GM10266 (cell line): ENCODE measurements around the gene INPP4B.

ENCODE experiments used
- DNase-seq: peaks from one replicate; pipeline ENCODE4 v3.0.0; 2012; ENCODE audit errors: extremely low spot score
- TF ChIP-seq, protein P1 (sequence below): IDR thresholded peaks from 2 replicates; pipeline ENCODE4 v1.5.1; 2012; ENCODE audit warnings: mild to moderate bottlenecking, low read depth; ENCODE audit not compliant: control insufficient read depth, insufficient read depth; ENCODE audit errors: missing control alignments

The INPP4B gene

DNA sequence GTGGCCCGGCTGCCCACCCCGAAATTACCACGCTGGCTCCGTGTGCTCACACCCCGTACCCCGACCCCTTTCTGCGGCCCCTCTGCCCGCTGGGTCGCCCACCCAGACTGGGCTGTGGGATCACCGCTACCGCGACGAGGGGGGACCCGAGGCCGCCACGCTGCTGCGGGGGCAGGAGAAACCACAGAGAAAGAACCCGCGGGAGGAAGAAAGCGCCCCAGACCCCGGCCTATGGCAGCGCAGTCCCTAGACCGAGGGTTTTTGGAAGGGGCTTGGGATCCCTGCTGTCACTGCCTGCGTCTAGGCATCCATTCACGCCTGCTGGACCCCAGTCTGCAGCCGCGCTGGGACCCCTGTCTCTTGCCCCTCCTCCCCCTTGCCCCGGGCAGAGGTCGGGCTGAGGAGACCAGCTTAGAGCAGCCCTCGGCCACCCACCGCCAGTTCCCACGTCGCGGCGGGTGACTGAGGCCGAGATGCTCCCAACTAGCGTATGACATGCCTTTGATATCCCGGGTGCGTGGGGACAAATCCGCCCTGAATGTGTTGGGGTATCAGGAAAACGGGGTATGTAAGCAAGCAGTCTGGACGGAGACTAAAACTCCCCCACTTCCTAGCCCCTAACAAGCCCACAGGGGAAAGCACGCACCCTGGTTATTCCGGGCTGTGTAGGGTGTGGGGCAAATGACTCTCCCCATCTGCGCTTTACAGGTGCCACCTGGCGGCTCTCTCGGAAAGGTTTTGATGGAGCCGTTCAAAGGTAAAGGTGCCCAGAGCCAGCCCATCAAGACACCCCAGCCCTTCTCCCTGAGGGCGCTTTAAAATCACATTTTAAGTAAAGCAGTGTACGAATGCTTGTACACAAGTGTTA lies 862 bp upstream of the INPP4B start:
- peak; percentile 30 for DNase-seq
- TF ChIP-seq, protein P1, sequence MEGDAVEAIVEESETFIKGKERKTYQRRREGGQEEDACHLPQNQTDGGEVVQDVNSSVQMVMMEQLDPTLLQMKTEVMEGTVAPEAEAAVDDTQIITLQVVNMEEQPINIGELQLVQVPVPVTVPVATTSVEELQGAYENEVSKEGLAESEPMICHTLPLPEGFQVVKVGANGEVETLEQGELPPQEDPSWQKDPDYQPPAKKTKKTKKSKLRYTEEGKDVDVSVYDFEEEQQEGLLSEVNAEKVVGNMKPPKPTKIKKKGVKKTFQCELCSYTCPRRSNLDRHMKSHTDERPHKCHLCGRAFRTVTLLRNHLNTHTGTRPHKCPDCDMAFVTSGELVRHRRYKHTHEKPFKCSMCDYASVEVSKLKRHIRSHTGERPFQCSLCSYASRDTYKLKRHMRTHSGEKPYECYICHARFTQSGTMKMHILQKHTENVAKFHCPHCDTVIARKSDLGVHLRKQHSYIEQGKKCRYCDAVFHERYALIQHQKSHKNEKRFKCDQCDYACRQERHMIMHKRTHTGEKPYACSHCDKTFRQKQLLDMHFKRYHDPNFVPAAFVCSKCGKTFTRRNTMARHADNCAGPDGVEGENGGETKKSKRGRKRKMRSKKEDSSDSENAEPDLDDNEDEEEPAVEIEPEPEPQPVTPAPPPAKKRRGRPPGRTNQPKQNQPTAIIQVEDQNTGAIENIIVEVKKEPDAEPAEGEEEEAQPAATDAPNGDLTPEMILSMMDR: peak; percentile 21

DNA sequence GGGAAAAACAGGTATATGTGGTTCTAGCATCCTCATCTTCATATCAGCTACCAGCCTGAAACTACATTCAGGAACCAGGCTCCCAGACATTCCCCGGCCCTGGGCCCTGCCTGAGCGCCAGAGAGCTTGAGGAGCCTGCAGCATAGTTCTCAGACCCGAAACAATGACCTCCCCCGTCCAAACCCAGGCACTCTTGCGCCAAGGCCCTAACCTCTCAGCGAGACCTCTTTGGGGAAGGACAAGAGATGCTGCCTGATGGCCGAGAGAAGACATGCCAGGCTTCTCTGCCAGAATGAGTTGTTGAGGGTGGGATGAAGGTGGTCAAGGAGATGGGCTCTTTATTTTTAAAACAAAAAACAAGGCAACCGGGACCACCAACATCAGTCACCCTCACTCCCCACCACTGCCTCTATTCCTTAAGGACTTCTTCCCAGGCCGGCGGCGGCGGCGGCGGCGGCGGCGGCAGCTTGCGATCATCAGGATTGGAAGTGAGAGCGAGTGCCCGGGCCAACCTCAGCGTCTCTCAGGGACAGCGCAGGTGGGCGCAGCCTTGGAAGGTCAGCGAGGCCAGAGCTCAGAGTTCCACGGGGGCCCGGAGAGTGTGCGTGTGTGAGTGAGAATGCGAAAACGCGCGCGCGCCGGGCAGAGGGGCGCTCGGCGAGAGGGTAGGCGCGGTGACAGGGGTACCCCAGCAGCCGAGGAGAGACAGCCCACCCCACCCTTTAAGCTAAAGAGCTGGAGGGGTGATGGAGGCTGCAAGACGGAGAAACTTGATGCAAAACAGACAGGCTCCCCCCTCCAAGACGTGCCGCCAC lies 601 bp downstream of the INPP4B start:
- no peak for DNase-seq
- TF ChIP-seq, protein P1: no peak

DNA sequence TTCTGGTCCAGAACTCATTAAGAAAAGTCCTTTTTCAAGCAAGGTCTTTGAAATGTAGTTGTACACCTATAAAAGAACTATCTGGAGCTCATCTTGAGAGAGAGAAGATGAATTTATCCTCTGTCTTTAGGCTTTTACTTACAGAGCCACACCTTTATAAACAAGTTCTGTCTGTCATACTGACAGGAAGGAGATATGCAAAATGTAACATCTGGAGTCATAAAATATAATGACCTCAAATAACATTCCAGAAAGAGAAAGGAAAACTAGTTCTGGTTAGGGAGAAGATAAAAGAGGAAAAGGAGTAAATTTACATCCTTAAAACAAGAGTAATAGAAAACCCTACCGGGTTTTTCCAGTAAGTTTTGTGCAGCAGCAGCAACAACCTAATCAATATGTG lies 1.3 kb downstream of the INPP4B start:
- TF ChIP-seq, protein P1: no peak

DNA sequence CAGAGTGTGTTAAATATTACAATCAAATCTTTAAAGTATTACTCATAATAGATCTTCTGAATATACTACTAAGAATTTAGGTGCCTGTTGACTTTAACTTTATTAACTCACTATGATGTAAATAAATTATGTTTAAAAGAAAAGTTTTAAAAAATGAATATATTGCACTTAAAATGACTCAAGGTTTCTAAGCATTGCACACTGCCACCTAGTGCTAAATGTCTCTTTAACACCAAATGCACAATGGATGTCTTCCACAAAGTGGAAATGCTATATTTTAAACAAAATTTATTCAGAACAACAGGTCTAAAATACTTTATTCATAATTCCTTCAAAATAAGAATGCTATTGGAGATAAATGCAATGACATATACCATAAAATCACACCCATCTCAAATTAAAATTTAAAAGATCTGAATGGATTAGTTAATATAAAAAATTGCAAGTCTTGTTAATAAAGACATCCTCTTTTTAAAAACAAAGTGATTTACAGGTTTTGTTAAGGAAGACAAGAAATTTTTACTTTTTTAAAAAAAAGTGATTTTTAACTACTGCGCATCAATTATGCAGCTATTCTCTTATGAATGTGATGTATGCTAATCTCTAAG lies 5.5 kb downstream of the INPP4B start:
- TF ChIP-seq, protein P1: peak; percentile 58
- DNase-seq: no peak

More for the DNA sequence above, 1.3 kb downstream of the INPP4B start:
- DNase-seq: no peak

DNA sequence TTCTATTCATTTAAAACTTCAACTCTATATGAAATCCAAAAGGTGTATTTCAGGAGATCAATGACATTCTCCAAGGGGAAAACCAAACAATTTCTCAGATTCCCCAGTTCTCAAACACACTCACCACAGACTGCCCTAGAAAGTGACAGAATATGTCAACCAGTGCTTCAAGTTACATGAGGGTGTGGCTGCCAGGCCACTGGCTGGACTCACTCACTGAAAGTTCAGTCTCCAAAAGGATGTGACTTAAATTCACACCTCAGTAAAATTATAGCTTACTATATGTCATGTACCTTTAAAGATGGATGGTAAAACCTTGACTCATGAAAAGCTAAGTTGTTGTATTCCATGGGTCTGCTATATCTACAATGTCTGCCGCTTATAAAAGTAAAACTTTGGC lies 7.3 kb downstream of the INPP4B start:
- TF ChIP-seq, protein P1: no peak
- no peak for DNase-seq

DNA sequence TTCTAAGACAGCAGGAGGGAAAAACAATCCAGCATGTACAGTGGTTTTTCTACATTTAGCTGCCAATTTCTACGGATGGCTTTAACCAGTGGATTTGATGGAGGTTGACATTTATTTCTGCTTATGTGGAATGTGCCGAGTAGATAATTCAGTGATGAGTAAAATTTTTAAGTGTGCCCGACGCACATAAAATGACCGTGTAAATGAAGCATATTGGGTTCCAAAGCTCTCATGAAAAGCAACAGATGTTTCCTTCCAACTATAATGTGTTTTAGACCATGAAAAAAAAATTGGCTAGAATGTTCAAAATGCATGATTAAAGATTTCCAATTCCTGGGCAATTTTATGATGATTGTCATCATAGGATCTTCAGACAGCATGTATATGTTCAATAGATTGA lies 14.1 kb downstream of the INPP4B start:
- TF ChIP-seq, protein P1: no peak

More for the DNA sequence above, 14.1 kb downstream of the INPP4B start:
- no peak for DNase-seq
